Neural crest cell (in vitro differentiated cells): ENCODE measurements around the gene ARF5. TPM values are rescaled to one million over a fixed set of nuclear protein-coding genes. Genes with fewer than 3 reads are reported as not detected.

Experiments used
- DNase-seq: peaks from one replicate; pipeline ENCODE4 v3.0.0; 2021; ENCODE audit warnings: low read depth, mixed read lengths, low spot score
- H3K27ac Mint-ChIP-seq: one replicate; pipeline ENCODE4 v1.8.0; 2021; ENCODE audit warnings: mild to moderate bottlenecking, mixed read lengths; ENCODE audit not compliant: unreplicated experiment
- H3K27me3 Mint-ChIP-seq: 2 replicates; pipeline ENCODE4 v1.8.0; 2021; ENCODE audit warnings: low read depth, mild to moderate bottlenecking, mixed read lengths
- H3K36me3 Mint-ChIP-seq: 2 replicates; pipeline ENCODE4 v1.8.0; 2021; ENCODE audit warnings: low read depth, mild to moderate bottlenecking, mixed read lengths
- H3K4me1 Mint-ChIP-seq: 2 replicates; pipeline ENCODE4 v1.8.0; 2021; ENCODE audit warnings: mixed read lengths
- H3K4me3 Mint-ChIP-seq: one replicate; pipeline ENCODE4 v1.8.0; 2021; ENCODE audit warnings: mild to moderate bottlenecking, mixed read lengths
- H3K9me3 Mint-ChIP-seq: 2 replicates; pipeline ENCODE4 v1.8.0; 2021; ENCODE audit warnings: mixed read lengths
- CTCF ChIP-seq: fragments of 200-600 bp; sonication (generic); conservative IDR thresholded peaks from 2 replicates; pipeline ENCODE4 v1.5.0; 2021; ENCODE audit warnings: antibody characterized with exemption, mild to moderate bottlenecking
- total RNA-seq: library from RNA; stranded (reverse); gene quantifications from 2 replicates; pipeline ENCODE4 v1.2.1, GENCODE V29; 2021

The ARF5 gene
- total RNA-seq, 1 donor from 2014 or later: 160 TPM

- Mint-ChIP-seq H3K27ac (no peak overlapping the region), H3K9me3 (no peaks in the 10 kb centered on the region), H3K36me3 (no peaks in the 10 kb centered on the region), H3K4me1 (no peaks in the 10 kb centered on the region), H3K4me3 (no peak overlapping the region), H3K27me3 (no peaks in the 10 kb centered on the region)
- no peak for TF ChIP-seq CTCF
- no peak for DNase-seq
These were observed 10.1 kb upstream of the ARF5 start for GRCh38 chr7:127578036-127578684.

- Mint-ChIP-seq H3K9me3 (no peaks in the 10 kb centered on the region), H3K4me3 (no peak overlapping the region), H3K4me1 (peaks cover 6% of the 10 kb centered on the region), H3K27ac (no peak overlapping the region), H3K36me3 (no peaks in the 10 kb centered on the region), H3K27me3 (no peaks in the 10 kb centered on the region)
- DNase-seq: no peak
- TF ChIP-seq CTCF: no peak
These were observed 9.4 kb upstream of the ARF5 start for GRCh38 chr7:127578711-127579275.

GRCh38 chr7:127580612-127581011 is 7.6 kb upstream of the ARF5 start:
- Mint-ChIP-seq H3K9me3 (no peaks in the 10 kb centered on the region), H3K4me1 (peaks cover 19% of the 10 kb centered on the region), H3K27me3 (no peaks in the 10 kb centered on the region), H3K4me3 (peak overlapping the region; percentile 29), H3K27ac (no peak overlapping the region), H3K36me3 (no peaks in the 10 kb centered on the region)
- no peak for DNase-seq
- no peak for TF ChIP-seq CTCF

- Mint-ChIP-seq H3K36me3 (peaks cover 6% of the 10 kb centered on the region), H3K27me3 (no peaks in the 10 kb centered on the region), H3K4me1 (peaks cover 27% of the 10 kb centered on the region), H3K9me3 (peaks cover 6% of the 10 kb centered on the region), H3K4me3 (peak overlapping the region; percentile 34), H3K27ac (no peak overlapping the region)
- no peak for TF ChIP-seq CTCF
- no peak for DNase-seq
These were observed 6.5 kb upstream of the ARF5 start for GRCh38 chr7:127581716-127582115.

GRCh38 chr7:127582361-127582760 is 5.8 kb upstream of the ARF5 start:
- no peak for DNase-seq
- peaks cover 27% of the 10 kb centered on the region for H3K4me1 Mint-ChIP-seq
- H3K9me3 Mint-ChIP-seq: peaks cover 6% of the 10 kb centered on the region
- no peak overlapping the region for H3K27ac Mint-ChIP-seq
- no peak overlapping the region for H3K4me3 Mint-ChIP-seq
- H3K36me3 Mint-ChIP-seq: peaks cover 6% of the 10 kb centered on the region
- TF ChIP-seq CTCF: no peak
- no peaks in the 10 kb centered on the region for H3K27me3 Mint-ChIP-seq
